Activated effector memory CD4-positive, alpha-beta T cell treated with Interleukin-2 at 50 U/mL for 16 hours (primary cell): Measurements from ENCODE around the gene IFITM10.

ENCODE experiments used
- DNase-seq: peaks from one replicate; pipeline ENCODE4 v3.0.0-alpha.2; 2020

Gene IFITM10

GRCh38 chr11:1750481-1750839, at the start of gene IFITM10:
Gene IFITM10 (minus strand): TSS chr11:1750595. CDS start chr11:1750442, 153 bp downstream.
- DNase-seq, result no peak

- DNase-seq, result no peak
Measured at GRCh38 chr11:1797391-1798125, 47.2 kb upstream of the IFITM10 start.

DNA sequence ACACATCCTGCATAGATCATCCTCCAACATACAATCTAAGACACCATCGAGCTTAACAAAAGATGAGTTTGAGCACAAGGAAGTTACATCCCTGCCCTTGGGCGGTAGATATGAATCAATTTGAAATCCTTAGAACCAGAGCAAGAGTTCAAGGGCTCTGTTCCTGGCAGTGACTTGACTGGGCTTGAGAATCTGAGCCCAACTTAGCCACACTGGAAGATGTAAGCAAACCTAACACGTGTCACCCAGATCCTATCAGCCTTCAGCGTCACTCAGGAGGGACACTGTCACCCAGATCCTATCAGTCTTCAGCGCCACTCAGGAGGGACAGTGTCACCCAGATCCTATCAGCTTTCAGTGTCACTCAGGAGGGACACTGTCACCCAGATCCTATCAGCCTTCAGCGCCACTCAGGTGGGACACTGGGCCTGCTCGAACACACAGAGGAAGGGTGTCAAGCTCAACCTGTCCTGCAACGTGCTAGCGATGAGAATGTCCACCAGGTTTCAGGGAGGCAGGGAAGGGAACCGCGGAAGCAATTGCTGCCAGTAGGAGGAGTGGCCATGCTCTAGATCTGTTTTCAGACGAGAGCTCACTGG, 46.1 kb upstream of the IFITM10 start:
- no peak for DNase-seq

DNA sequence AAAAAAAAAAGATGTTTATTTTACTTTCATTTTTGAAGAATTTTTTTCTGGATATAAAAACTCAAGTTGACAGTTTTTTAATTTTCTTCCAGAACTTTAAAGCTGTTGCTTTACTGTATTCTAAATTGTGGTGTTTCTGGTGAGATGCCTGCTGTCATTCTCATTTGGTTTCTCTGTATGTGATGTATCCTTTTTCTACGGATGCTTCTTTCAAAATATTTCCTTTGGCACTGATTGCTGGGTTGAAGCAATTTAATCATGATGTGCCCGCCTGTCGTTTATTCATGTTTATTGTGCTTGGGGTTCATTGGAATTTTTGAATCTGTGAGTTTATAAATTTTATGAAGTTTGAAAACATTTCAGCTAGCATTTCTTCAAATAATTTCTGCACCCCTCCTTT, 42.7 kb upstream of the IFITM10 start:
- no peak for DNase-seq

DNA sequence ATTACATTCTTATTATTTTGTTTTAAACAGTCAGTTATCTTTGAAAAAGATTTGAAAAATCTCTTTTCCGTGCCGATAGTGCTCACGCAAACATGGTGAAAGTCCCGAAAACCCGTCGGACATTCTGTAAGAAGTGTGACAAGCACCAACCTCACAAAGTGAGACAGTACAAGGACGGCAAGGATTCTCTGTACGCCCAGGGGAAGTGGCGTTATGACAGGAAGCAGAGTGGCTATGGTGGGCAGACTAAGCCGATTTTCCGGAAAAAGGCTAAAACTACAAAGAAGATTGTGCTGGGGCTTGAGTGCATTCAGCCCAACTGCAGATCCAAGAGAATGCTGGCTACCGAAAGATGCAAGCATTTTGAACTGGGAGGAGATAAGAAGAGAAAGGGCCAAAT, 42.1 kb upstream of the IFITM10 start:
- DNase-seq, result no peak

DNA sequence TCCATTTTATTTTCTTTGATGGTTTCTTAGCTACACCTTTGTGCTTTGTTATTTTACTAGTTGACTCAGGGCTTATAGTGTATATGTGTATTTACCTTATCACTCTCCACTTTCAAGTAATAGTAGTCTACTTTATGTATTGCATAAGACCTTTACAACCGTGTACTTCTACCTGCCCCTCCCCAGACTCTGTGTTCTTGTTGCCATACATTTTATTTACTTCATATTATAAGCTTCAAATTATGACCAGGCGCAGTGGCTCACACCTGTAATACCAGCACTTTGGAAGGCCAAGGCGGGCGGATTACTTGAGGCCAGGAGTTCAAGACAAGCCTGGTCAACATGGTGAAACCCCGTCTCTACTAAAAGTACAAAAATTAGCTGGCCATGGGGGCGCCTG, 41.5 kb upstream of the IFITM10 start:
- DNase-seq, result no peak

DNA sequence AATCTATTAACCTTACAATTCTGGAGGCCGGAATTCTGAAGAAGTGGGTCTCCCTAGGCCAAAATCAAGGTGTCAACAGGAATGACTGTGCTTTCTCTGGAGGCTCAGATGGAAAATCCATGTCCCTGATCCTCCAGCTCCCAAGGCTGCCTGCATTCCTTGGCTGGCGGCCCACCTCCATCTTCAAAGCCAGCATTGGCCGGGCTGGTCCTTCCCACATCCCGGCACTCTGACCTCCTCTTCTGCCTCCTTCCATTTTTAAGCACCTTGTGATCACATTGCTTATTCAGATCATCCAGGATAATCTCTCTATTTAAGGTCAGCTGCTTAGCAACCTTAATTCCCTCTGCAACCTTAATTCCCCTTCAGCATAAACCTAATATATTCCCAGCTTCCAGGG, 36.1 kb upstream of the IFITM10 start:
- no peak for DNase-seq

GRCh38 chr11:1785749-1786413, 35.5 kb upstream of the IFITM10 start:
- no peak for DNase-seq

DNA sequence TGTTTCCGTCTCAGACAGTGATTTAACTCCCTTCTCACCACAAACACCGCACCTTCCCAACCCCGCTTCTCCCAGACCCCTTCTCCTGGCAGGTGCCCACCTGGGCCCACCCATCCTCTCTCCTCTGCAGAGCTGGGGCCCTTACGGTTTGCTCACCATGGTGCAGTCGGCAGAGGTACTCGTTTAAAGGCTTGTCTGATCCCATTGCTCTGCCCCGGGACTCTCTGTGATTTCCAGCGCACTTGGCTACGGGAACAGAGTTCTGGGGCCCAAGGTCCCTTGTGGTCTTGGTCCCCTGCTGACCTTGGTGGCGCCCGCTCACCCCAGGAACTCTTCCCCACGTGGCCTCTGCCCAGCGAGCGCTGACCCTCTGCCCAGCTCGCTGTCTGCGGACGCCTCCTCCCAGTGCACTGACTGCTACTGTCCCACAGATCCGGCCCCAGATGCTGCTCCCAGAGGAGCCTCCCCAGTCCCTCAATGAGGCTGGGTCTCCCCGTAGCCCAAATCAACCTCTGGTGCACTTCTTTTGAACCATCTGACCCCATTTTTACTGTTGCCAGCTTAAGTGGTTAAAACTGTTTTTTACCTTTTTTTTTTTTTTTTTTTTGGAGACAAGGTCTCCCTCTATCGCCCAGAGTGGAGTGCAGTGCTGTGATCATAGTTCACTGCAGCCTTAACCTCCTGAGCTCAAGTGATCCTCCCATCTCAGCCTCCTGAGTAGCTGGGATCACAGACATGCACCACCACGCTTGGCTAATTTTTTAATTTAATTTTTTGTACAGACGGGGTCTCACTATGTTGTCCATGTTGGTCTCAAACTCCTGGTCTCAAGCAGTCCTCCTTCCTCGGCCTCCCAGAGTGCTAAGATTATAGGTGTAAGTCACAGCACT, 34.6 kb upstream of the IFITM10 start:
- no peak for DNase-seq

- no peak for DNase-seq
Measured at GRCh38 chr11:1783725-1784529, 33.5 kb upstream of the IFITM10 start.

DNA sequence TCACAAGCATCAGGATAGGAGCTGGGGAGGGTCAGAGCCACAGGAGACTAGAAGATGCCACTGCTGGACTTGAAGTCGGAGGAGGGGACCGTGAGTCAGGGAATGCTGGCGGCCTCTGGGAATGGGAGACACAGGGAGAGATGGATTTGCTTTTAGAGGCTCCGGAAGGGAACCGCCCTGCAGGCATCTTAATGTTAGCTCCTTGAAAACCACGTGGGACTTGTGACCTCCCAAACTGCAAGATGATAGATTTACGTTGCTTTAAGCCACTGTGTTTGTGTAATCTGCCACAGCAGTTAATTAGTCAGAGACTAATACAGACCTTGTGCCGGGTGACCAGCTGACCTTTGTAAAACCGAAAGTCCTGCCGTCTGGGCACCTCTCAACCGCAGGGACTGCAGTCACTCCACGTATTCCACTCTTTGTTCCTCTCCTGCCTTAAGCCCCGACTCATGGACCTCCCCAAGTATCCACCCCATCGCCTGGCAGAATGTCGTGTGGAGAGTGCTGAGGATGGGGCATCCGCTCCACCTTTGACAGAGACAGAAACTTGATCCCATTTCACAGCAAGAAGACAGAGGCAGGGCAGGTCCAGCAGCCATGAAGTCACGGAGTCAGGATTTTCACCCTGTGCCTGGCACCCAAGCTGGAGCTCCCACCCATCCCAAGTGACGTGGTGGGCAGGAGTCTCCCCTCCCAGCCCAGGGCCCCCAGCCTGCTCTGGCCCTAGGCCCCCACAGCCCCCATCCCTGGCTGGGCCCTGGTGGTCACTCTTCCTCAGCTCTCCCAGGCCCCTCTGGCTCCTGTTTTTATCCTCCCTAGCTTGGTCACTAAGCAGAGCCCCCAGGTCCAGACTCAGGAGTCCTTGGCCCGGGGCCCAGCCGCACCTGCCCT, 32.7 kb upstream of the IFITM10 start:
- DNase-seq, result no peak

GRCh38 chr11:1782031-1782590, 31.7 kb upstream of the IFITM10 start:
- DNase-seq, result no peak

- no peak for DNase-seq
Measured at GRCh38 chr11:1781593-1781975, 31.2 kb upstream of the IFITM10 start.

- DNase-seq, result no peak
Measured at GRCh38 chr11:1780700-1781592, 30.6 kb upstream of the IFITM10 start.

GRCh38 chr11:1779806-1780699, 29.7 kb upstream of the IFITM10 start:
- no peak for DNase-seq

- no peak for DNase-seq
Measured at GRCh38 chr11:1779034-1779805, 28.8 kb upstream of the IFITM10 start.

- no peak for DNase-seq
Measured at GRCh38 chr11:1778141-1778911, 27.9 kb upstream of the IFITM10 start.
